Sigmoid colon (tissue), 4 donors: ENCODE measurements around the gene CAPN5.

ENCODE experiments used
- EP300 ChIP-seq, 4 donors: sonication (generic); formaldehyde crosslinking; IDR thresholded peaks; one replicate each; pipeline ENCODE4 v1.6.1; 2017; ENCODE audit warnings: antibody characterized with exemption in 4 of 4
- POLR2A ChIP-seq, 2 donors: fragments of 450-650 bp; IDR thresholded peaks; one replicate each; pipeline ENCODE4 v1.6.1; 2016; ENCODE audit warnings: antibody characterized with exemption in 2 of 2, mild to moderate bottlenecking in 2 of 2, moderate library complexity in 2 of 2
- POLR2AphosphoS5 ChIP-seq, 4 donors: sonication (generic); formaldehyde crosslinking; IDR thresholded peaks; one replicate each; pipeline ENCODE4 v1.6.1; 2017; ENCODE audit warnings: antibody characterized with exemption in 4 of 4
- TF ChIP-seq, protein P1 (sequence below), 4 experiments: fragments of 450-650 bp in 3 of 4; fragments of 200-600 bp in 1 of 4; IDR thresholded peaks; one replicate each; pipeline ENCODE4 v1.5.1; 2016 to 2019; ENCODE audit warnings: antibody characterized with exemption in 4 of 4, mild to moderate bottlenecking in 3 of 4, moderate library complexity in 2 of 4

DNA sequence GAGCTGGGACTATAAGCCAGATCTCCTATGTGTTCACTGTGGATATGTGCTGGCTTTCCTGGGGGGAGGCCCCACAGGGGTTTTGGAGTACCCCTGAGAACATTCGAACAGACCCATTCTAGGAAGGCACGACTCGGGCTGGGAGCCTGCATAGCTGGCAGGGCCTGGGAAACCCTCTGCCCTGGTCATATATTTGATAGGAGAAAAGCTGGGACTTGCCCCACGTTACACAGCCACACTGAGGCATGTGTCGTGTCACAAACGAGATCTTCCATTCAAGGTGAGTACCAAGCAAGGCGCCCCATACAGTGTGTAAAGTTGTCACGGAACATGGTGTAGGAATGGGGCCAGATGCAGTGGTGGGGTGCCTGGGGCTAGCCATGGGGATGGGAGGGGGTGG, 72.4 kb downstream of the CAPN5 start:
- TF ChIP-seq, protein P1, sequence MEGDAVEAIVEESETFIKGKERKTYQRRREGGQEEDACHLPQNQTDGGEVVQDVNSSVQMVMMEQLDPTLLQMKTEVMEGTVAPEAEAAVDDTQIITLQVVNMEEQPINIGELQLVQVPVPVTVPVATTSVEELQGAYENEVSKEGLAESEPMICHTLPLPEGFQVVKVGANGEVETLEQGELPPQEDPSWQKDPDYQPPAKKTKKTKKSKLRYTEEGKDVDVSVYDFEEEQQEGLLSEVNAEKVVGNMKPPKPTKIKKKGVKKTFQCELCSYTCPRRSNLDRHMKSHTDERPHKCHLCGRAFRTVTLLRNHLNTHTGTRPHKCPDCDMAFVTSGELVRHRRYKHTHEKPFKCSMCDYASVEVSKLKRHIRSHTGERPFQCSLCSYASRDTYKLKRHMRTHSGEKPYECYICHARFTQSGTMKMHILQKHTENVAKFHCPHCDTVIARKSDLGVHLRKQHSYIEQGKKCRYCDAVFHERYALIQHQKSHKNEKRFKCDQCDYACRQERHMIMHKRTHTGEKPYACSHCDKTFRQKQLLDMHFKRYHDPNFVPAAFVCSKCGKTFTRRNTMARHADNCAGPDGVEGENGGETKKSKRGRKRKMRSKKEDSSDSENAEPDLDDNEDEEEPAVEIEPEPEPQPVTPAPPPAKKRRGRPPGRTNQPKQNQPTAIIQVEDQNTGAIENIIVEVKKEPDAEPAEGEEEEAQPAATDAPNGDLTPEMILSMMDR (IDR thresholded peaks at IDR 0.05) = no peak
- TF ChIP-seq EP300 (IDR thresholded peaks at IDR 0.05) = no peak
- no peak for TF ChIP-seq POLR2A (IDR thresholded peaks at IDR 0.05)
- no peak for TF ChIP-seq POLR2AphosphoS5 (IDR thresholded peaks at IDR 0.05)
